Colonic mucosa (tissue), 4 donors: ENCODE measurements around the gene CLASP1. TPM values are rescaled to one million over a fixed set of nuclear protein-coding genes. Genes with fewer than 3 reads are reported as not detected.

Source experiments
- DNase-seq: peaks from one replicate; pipeline ENCODE4 v3.0.0-alpha.2; 2020
- H3K27ac ChIP-seq: fragments of 200-600 bp; one replicate; pipeline ENCODE4 v1.8.0; 2021
- H3K27me3 ChIP-seq: fragments of 200-600 bp; one replicate; pipeline ENCODE4 v1.8.0; 2021
- H3K36me3 ChIP-seq: fragments of 200-600 bp; one replicate; pipeline ENCODE4 v1.8.0; 2021
- H3K4me1 ChIP-seq: fragments of 200-600 bp; one replicate; pipeline ENCODE4 v1.8.0; 2021; ENCODE audit warnings: mild to moderate bottlenecking
- H3K4me3 ChIP-seq: fragments of 200-600 bp; one replicate; pipeline ENCODE4 v1.8.0; 2021
- H3K9ac ChIP-seq, 2 donors: one replicate each; pipeline ENCODE4 v1.7.0; 2013; ENCODE audit warnings: control low read depth in 2 of 2, low read depth in 2 of 2, low read length in 2 of 2
- H3K9me3 ChIP-seq: fragments of 200-600 bp; one replicate; pipeline ENCODE4 v1.8.0; 2021
- CTCF ChIP-seq: fragments of 200-600 bp; IDR thresholded peaks from one replicate; pipeline ENCODE4 v1.8.0; 2022; ENCODE audit warnings: antibody characterized with exemption, mild to moderate bottlenecking
- intact Hi-C: fragments of 100-400 bp; cut with DNase I; formaldehyde crosslinking; loops from one replicate; pipeline ENCODE4 v1.14.1; 2022
- total RNA-seq, 2 donors: library from RNA; stranded (reverse); fragmentation: NEBNext Ultra II Directional in 1 of 2; extraction: Animal tissue kit (Norgen Biotek cat#: 25700) in 1 of 2; gene quantifications; one replicate each; pipeline ENCODE4 v1.2.1, GENCODE V29; 2021
- donor health status: healthy.
- donor health status: DM: no; HTN: no; CAD: no.
- donor health status: DM: no; HTN: no; CAD: no.

The CLASP1 gene
- total RNA-seq, 2 donors from 2014 or later = 30.3 to 32.3 TPM

- Histone ChIP-seq H3K27me3 (no peaks in the 10 kb centered on the region), H3K9me3 (no peaks in the 10 kb centered on the region), H3K4me1 (no peaks in the 10 kb centered on the region), H3K36me3 (no peaks in the 10 kb centered on the region), H3K4me3 (no peak overlapping the region), H3K27ac (no peak overlapping the region), H3K9ac (no peak overlapping the region)
- no peak for DNase-seq
- TF ChIP-seq CTCF = no peak
- intact Hi-C loops = no loop called here
Measured at GRCh38 chr2:121519153-121519552, 130.1 kb downstream of the CLASP1 start.

DNA sequence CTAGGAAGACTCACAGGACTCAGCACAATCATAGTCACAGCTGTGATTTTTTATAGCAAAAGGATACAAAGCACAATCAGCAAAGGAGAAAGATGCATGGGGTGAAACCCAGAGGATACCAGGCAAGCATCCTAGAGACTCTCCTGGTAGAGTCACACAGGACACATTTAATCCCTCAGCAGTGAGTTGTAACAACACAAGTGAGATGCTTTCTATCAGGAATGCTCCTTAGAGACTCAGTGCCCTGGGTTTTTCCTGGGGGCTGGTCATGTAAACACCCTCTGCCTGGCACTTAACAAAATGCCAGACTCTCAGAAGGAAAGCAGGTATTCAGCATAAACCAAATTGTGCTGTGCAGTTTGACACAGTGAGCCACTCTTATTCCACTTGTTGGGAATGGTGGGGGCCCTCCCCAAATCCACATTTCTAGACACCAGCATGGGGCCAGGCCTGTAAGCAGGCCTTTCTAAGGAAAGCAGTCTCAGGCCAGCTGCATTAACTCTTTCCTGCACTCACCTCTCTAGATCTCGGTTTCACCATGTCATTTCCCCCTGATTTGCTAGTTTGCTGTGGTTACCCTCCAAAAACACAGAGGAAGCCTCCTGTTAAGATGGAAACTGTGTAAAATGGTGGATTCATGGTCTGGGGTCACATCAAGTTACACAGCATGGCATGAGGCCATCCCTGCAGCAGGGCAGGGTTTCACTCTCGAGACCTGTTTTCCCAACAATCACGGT, 135.5 kb downstream of the CLASP1 start:
- Histone ChIP-seq H3K9me3 (no peaks in the 10 kb centered on the region), H3K27me3 (no peaks in the 10 kb centered on the region), H3K4me1 (no peaks in the 10 kb centered on the region), H3K4me3 (no peak overlapping the region), H3K27ac (no peak overlapping the region), H3K36me3 (no peaks in the 10 kb centered on the region), H3K9ac (no peak overlapping the region)
- no peak for TF ChIP-seq CTCF
- no peak for DNase-seq
- intact Hi-C loops = no loop called here

DNA sequence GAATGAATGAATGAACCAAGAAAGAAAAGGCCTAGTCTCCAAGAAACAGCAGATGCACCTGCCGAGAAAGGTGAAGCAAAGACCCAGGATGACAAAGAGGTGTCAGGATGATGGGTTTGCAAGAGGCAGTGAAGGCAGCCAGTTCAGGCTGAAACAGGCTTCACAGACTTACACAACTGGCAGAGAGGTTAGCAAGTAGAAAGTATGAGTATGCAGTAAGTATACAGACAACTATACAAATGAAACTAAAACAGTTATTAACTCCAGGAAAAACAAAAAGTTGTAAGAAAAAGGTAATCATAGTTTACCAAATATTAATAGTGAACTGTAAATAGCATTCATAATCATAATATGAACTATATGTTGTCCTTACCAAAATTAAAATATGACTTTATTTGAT, 138.4 kb downstream of the CLASP1 start:
- TF ChIP-seq CTCF = no peak
- H3K9me3 ChIP-seq = no peaks in the 10 kb centered on the region
- H3K4me1 ChIP-seq = no peaks in the 10 kb centered on the region
- no peak overlapping the region for H3K27ac ChIP-seq
- H3K36me3 ChIP-seq = no peaks in the 10 kb centered on the region
- H3K9ac ChIP-seq = no peak overlapping the region
- no peaks in the 10 kb centered on the region for H3K27me3 ChIP-seq
- DNase-seq = no peak
- intact Hi-C loops = no loop called here
- H3K4me3 ChIP-seq = no peak overlapping the region

GRCh38 chr2:121506621-121507020, 142.6 kb downstream of the CLASP1 start:
- Histone ChIP-seq H3K27ac (no peak overlapping the region), H3K9me3 (no peaks in the 10 kb centered on the region), H3K27me3 (no peaks in the 10 kb centered on the region), H3K4me3 (no peak overlapping the region), H3K4me1 (no peaks in the 10 kb centered on the region), H3K9ac (no peak overlapping the region), H3K36me3 (no peaks in the 10 kb centered on the region)
- intact Hi-C loops = no loop called here
- DNase-seq = no peak
- TF ChIP-seq CTCF = no peak

DNA sequence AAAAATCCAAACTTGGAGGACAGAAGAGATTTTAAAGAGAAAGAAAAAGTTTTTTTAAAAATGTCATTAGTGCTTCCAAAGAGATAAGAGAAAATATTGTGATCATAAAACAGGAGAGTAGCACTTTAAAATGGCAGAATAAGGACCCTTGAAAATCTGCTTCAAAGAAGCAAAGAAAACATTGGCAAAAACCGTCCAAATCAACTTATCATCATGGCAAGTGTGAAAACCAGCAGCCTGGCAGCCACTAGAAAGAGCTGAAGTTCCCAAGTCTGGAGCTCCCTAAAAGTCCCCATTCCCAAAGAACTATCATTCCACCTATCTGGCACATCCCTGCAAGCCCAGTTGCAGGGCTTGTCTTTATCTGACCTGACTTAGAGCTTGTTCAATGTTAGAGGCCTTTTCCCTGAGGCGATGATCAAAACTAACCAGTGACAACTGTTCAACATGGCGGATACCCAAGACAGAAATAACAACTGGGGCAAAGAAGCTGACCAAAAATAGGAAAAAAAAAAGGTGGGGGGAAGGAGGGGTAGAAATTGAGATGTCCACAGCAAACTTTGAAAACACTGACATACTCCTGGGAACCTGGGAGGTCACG, 143.2 kb downstream of the CLASP1 start:
- no peaks in the 10 kb centered on the region for H3K36me3 ChIP-seq
- no peak for DNase-seq
- no peak overlapping the region for H3K9ac ChIP-seq
- H3K27ac ChIP-seq = no peak overlapping the region
- no peaks in the 10 kb centered on the region for H3K4me1 ChIP-seq
- intact Hi-C loops = no loop called here
- no peaks in the 10 kb centered on the region for H3K27me3 ChIP-seq
- H3K4me3 ChIP-seq = no peak overlapping the region
- TF ChIP-seq CTCF = no peak
- no peaks in the 10 kb centered on the region for H3K9me3 ChIP-seq
